GM18511 (cell line): ENCODE results near the gene TUBB3.
"Not testable (repeated sequence)": the region's sequence is repeated elsewhere in the genome, so short reads cannot be mapped to it uniquely, and the experiment has no call there.

Source experiments
- ATAC-seq: cut with Tn5 transposase; IDR thresholded peaks from one replicate; pipeline ENCODE4 v1.9.1; 2021; ENCODE audit warnings: mild to moderate bottlenecking, moderate library complexity; ENCODE audit not compliant: unreplicated experiment

TUBB3 gene

GRCh38 chr16:89917773-89918452 is 5.2 kb upstream of the TUBB3 start:
- ATAC-seq, result peak; percentile 78

- ATAC-seq, result peak; percentile 24
Observed at GRCh38 chr16:89918453-89919347, 4.4 kb upstream of the TUBB3 start, which contains the start of gene MC1R. Gene MC1R (plus strand): TSS chr16:89918862. CDS start chr16:89919259, 397 bp downstream.

DNA sequence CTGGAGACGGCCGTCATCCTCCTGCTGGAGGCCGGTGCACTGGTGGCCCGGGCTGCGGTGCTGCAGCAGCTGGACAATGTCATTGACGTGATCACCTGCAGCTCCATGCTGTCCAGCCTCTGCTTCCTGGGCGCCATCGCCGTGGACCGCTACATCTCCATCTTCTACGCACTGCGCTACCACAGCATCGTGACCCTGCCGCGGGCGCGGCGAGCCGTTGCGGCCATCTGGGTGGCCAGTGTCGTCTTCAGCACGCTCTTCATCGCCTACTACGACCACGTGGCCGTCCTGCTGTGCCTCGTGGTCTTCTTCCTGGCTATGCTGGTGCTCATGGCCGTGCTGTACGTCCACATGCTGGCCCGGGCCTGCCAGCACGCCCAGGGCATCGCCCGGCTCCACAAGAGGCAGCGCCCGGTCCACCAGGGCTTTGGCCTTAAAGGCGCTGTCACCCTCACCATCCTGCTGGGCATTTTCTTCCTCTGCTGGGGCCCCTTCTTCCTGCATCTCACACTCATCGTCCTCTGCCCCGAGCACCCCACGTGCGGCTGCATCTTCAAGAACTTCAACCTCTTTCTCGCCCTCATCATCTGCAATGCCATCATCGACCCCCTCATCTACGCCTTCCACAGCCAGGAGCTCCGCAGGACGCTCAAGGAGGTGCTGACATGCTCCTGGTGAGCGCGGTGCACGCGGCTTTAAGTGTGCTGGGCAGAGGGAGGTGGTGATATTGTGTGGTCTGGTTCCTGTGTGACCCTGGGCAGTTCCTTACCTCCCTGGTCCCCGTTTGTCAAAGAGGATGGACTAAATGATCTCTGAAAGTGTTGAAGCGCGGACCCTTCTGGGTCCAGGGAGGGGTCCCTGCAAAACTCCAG is 3.4 kb upstream of the TUBB3 start:
- ATAC-seq, result no peak

DNA sequence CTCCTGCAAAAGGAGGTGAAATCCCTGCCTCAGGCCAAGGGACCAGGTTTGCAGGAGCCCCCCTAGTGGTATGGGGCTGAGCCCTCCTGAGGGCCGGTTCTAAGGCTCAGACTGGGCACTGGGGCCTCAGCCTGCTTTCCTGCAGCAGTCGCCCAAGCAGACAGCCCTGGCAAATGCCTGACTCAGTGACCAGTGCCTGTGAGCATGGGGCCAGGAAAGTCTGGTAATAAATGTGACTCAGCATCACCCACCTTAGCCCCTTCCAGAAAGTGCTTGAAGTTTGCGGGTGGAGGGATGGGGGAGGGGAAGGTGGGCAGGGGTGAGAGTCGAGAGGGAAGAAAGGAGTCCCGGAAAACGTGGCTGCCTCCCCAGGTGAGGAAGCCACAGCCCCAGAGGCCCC is 2.4 kb upstream of the TUBB3 start:
- no peak for ATAC-seq

- no peak for ATAC-seq
Observed at GRCh38 chr16:89921131-89921701, 1.9 kb upstream of the TUBB3 start.

- no peak for ATAC-seq
Observed at GRCh38 chr16:89921702-89922476, 1.3 kb upstream of the TUBB3 start.

- no peak for ATAC-seq
Observed at GRCh38 chr16:89922477-89922883, 662 bp upstream of the TUBB3 start.

DNA sequence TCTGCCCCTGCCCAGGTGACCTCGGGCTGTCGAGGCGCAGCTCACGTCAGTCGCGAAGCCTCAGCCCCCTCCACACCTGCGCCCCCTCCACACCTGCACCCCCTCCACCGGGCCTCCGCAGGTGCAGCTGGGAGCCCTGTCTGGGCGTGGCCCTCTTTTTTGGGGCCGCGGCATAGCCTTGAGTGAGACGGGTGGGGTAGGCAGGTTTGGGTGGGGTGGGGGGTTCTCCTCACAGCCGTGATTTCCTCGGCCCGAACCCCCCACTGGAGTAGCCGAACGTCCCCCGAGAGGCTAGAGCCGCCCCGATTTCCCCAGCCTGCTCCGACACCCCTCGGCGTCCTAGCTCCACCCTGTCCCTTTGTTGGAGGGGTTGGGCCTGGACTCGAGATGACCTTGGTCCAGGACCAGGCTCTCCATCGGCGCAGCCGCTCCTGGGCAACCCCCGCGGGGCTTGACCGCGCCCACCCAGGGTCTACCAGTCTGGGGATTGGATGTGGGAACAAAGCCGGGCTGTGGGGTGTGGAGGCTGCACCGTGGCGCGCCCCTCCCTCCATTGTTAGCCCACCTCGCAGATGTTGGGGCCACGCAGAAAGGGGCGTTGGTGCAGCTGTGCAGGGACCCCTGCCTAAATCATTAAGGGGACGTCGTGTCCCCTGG is 626 bp downstream of the TUBB3 start:
- no peak for ATAC-seq

- no peak for ATAC-seq
Observed at GRCh38 chr16:89924297-89924924, 1.3 kb downstream of the TUBB3 start.

DNA sequence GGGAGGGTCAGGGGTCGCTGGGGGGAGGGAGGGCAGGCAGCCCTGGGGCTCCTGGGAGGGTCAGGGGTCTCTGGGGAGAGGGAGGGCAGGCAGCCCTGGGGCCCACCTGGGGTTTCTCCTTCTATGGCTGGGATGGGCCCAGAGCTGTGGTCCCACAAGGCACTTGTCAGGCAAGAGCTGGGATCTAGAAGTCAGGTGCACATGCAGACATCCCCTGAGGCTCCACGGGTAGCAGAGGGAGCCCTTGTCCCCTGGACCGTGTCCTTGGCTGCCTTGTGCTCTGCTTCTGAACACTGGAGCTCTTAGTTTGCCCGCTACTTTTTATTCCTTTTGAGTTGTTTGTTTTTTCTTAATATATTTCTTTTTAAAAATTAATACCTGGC is 1.8 kb downstream of the TUBB3 start:
- ATAC-seq, result no peak

DNA sequence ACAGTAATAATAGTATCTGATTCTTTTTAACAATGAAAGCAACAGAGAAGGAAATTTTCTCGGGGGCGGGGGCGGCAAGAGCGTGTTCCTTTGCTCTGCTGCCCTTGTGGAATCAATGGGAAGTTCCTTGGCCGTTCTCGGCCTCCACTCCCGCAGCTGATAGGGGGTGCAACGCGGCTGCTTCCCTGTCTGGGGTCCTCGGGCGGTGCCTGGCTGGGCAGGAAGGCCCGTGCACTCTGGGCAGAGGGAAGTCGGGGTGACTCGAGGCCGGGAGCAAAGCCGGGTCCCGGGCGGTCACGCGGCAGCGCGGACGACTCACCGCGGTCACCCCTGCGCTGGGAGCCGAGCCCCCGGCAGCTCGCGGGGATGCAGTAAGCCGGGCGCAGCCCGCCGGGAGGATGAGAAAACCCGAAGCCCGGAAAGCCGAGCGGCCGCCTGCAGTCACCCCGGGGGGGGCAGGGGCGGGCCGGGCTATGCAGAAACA is 2.5 kb downstream of the TUBB3 start:
- no peak for ATAC-seq

GRCh38 chr16:89931305-89931896 is 8.3 kb downstream of the TUBB3 start:
- ATAC-seq, result no peak

DNA sequence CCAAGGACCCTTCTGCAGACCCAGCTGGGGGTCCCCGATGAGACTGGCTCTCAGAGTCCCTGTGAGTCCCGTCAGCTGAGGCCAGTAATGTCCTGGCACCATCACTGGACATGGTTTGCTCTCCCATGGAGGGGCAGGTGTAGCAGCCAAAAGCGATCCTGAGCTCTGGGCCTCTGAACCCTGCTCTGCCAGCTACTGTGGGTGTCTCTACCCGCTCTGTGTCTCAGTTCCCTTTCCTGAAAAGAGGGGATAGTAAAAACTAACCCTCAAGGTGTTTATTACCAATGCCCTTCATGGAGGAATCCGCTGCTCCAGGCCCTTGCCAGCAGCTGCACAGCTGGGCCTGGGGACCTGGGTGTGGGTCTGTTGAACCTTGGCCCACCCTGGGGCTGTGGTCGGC is 8.8 kb downstream of the TUBB3 start:
- no peak for ATAC-seq

GRCh38 chr16:89934019-89934418 is 10.9 kb downstream of the TUBB3 start:
- ATAC-seq, result not testable (repeated sequence)

DNA sequence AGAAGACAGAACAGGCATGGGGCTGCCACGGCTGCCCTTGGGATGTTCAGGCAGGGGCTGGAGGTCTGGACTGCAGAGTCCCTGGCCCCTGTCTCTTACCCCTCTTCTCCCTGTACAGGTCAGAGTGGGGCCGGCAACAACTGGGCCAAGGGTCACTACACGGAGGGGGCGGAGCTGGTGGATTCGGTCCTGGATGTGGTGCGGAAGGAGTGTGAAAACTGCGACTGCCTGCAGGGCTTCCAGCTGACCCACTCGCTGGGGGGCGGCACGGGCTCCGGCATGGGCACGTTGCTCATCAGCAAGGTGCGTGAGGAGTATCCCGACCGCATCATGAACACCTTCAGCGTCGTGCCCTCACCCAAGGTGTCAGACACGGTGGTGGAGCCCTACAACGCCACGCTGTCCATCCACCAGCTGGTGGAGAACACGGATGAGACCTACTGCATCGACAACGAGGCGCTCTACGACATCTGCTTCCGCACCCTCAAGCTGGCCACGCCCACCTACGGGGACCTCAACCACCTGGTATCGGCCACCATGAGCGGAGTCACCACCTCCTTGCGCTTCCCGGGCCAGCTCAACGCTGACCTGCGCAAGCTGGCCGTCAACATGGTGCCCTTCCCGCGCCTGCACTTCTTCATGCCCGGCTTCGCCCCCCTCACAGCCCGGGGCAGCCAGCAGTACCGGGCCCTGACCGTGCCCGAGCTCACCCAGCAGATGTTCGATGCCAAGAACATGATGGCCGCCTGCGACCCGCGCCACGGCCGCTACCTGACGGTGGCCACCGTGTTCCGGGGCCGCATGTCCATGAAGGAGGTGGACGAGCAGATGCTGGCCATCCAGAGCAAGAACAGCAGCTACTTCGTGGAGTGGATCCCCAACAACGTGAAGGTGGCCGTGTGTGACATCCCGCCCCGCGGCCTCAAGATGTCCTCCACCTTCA is 11.7 kb downstream of the TUBB3 start:
- ATAC-seq, result no peak

- not testable (repeated sequence) for ATAC-seq
Observed at GRCh38 chr16:89935620-89936019, 12.5 kb downstream of the TUBB3 start.

DNA sequence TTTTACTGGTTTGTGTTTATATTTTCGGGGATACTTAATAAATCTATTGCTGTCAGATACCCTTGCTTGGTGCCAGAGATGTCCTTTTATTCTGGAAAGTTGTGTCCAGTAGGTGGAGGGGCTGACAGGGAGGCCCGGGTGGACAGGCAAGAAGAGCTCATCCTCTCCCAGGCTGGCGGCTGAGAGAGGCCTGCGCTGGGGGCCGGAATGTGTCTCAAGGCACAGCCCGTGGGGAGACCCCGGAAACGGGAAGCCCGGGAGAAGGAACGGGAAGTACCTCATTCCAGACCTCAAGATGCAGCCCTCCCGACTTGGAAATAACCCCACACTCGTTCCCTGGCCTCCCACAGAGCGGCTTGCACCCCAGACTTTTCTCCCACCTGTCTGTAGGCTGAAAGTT is 12.9 kb downstream of the TUBB3 start:
- ATAC-seq, result no peak
